Measurements from ENCODE around the gene ING5.
"Not testable (repeated sequence)": the region's sequence is repeated elsewhere in the genome, so short reads cannot be mapped to it uniquely, and the experiment has no call there.

ING5 gene

GRCh38 chr2:241752689-241753276 lies 50.9 kb downstream of the ING5 start:
- no peak overlapping the region for H3K4me3 Mint-ChIP-seq
- ATAC-seq, result peak; percentile 55
- no peak overlapping the region for H3K27ac Mint-ChIP-seq

GRCh38 chr2:241753493-241753892 lies 51.7 kb downstream of the ING5 start:
- Mint-ChIP-seq H3K27me3 (no peaks in the 10 kb centered on the region), H3K4me3 (no peak overlapping the region), H3K4me1 (no peaks in the 10 kb centered on the region), H3K9me3 (no peaks in the 10 kb centered on the region), H3K27ac (peak overlapping the region in 1 of 2 donors; percentile 75)
- DNase-seq (no peak), ATAC-seq (no peak)

More at GRCh38 chr2:241752689-241753276, 50.9 kb downstream of the ING5 start:
- H3K27me3 Mint-ChIP-seq, result no peaks in the 10 kb centered on the region
- DNase-seq, result no peak
- no peaks in the 10 kb centered on the region for H3K9me3 Mint-ChIP-seq
- H3K4me1 Mint-ChIP-seq, result no peaks in the 10 kb centered on the region

DNA sequence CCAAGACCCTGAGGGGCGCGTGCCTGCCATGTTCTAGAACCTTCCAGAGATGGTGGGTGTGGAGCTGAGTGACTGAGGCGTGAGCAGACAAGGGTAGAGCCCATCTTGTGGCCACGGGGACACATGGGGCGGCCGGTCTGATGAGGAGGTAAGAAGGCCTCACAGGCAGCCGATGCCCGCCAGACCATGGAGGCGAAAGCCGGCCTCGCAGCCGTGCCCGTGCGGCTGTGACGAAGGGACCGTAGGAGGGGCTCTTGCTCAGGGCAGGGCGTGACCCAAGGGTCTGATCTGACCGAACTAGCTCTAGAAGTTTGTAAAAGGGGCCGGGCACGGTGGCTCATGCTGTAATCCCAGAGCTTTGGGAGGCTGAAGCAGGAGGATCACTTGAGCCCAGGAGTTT lies 52.2 kb downstream of the ING5 start:
- ATAC-seq (no peak), DNase-seq (no peak)
- Mint-ChIP-seq H3K4me1 (no peaks in the 10 kb centered on the region), H3K27me3 (no peaks in the 10 kb centered on the region), H3K4me3 (no peak overlapping the region), H3K27ac (no peak overlapping the region), H3K9me3 (no peaks in the 10 kb centered on the region)

DNA sequence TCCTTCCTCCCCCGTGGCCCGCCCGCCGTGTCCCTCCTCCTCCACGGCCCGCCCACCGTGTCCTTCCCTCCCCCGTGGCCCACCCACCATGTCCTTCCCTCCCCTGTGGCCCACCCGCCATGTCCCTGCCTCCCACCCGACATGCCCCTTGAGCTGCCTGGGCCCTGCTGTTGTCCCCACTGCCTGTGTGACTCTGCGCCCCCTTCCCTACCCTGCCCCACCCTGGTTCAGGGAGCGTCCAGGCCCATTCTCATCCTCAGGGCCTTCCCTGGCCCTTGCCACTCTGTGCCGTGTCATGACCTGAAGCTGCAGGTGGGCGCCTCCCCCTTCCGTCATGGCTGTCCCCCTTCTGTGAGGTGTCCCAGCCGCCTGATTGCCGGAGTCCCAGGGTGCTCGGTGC lies 53.3 kb downstream of the ING5 start:
- H3K9me3 Mint-ChIP-seq, result no peaks in the 10 kb centered on the region
- no peaks in the 10 kb centered on the region for H3K4me1 Mint-ChIP-seq
- no peak overlapping the region for H3K27ac Mint-ChIP-seq
- H3K27me3 Mint-ChIP-seq, result no peaks in the 10 kb centered on the region
- no peak overlapping the region for H3K4me3 Mint-ChIP-seq
- ATAC-seq (peak; percentile 31), DNase-seq (no peak)

DNA sequence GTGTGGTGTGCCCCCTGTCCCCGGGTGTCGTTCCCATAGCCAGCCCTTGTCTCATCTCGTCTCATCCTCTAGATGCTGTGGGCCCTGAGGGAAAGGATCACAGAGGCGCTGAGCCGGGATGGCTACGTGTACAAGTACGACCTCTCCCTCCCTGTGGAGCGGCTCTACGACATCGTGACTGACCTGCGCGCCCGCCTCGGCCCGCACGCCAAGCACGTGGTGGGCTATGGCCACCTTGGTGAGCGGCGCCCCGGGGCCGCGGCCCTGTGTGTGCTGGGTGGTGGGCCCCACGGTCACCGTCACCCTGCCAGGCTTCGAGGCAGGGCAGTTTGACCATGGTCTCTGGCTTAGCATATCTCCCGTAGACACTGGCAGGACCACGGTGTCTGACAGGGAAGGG lies 53.9 kb downstream of the ING5 start:
- Mint-ChIP-seq H3K9me3 (no peaks in the 10 kb centered on the region), H3K27me3 (no peaks in the 10 kb centered on the region), H3K4me1 (no peaks in the 10 kb centered on the region), H3K27ac (peak overlapping the region in 1 of 2 donors; percentile 48), H3K4me3 (no peak overlapping the region)
- no peak for DNase-seq
- no peak for ATAC-seq

- H3K4me1 Mint-ChIP-seq, result peaks cover 16% of the 10 kb centered on the region
- no peak overlapping the region for H3K4me3 Mint-ChIP-seq
- DNase-seq (no peak), ATAC-seq (no peak)
- H3K27me3 Mint-ChIP-seq, result no peaks in the 10 kb centered on the region
- no peaks in the 10 kb centered on the region for H3K9me3 Mint-ChIP-seq
- peak overlapping the region in 1 of 2 donors; percentile 15 for H3K27ac Mint-ChIP-seq
Observed at GRCh38 chr2:241759067-241759807, 57.4 kb downstream of the ING5 start.

DNA sequence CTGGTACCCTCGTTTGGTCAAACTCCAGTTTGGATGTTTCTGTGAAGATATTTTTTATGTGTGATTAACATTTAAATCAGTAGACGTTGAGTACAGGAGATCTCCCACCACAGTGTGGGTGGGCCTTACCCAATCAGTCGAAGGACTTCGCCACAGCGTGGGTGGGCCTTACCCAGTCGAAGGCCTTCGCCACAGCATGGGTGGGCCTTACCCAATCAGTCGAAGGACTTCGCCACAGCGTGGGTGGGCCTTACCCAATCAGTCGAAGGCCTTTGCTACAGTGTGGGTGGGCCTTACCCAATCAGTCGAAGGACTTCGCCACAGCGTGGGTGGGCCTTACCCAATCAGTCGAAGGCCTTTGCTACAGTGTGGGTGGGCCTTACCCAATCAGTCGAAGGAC lies 58.1 kb downstream of the ING5 start:
- Mint-ChIP-seq H3K4me1 (peaks cover 16% of the 10 kb centered on the region), H3K27ac (peak overlapping the region in 1 of 2 donors; percentile 15)
- not testable (repeated sequence) for ATAC-seq, DNase-seq, H3K27me3 Mint-ChIP-seq, H3K4me3 Mint-ChIP-seq, H3K9me3 Mint-ChIP-seq

DNA sequence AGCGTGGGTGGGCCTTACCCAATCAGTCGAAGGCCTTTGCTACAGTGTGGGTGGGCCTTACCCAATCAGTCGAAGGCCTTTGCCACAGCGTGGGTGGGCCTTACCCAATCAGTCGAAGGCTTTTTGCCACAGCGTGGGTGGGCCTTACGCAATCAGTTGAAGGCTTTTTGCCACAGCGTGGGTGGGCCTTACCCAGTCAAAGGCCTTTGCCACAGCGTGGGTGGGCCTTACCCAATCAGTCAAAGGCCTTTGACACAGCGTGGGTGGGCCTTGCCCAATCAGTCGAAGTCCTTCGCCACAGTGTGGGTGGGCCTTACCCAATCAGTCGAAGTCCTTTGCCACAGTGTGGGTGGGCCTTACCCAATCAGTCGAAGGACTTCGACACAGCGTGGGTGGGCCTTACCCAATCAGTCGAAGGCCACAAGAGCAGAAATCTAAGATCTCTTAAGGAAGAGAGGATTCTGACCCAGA lies 58.5 kb downstream of the ING5 start:
- ATAC-seq (no peak), DNase-seq (no peak)
- Mint-ChIP-seq H3K27ac (no peak overlapping the region), H3K27me3 (no peaks in the 10 kb centered on the region), H3K9me3 (no peaks in the 10 kb centered on the region), H3K4me3 (no peak overlapping the region), H3K4me1 (peaks cover 16% of the 10 kb centered on the region)

- Mint-ChIP-seq H3K27me3 (no peaks in the 10 kb centered on the region), H3K4me1 (peaks cover 16% of the 10 kb centered on the region), H3K27ac (peak overlapping the region in 1 of 2 donors; percentile 85), H3K4me3 (peak overlapping the region in 1 of 2 donors; percentile 21), H3K9me3 (no peaks in the 10 kb centered on the region)
- ATAC-seq (no peak), DNase-seq (peak in 1 of 2 donors; percentile 4)
Observed at GRCh38 chr2:241762321-241762932, 60.6 kb downstream of the ING5 start.

- Mint-ChIP-seq H3K27ac (peak overlapping the region; percentile 13 to 85), H3K4me1 (peaks cover 16% of the 10 kb centered on the region), H3K9me3 (no peaks in the 10 kb centered on the region), H3K4me3 (peak overlapping the region in 1 of 2 donors; percentile 21), H3K27me3 (no peaks in the 10 kb centered on the region)
- DNase-seq (peak in 1 of 2 donors; percentile 57), ATAC-seq (peak; percentile 90)
Observed at GRCh38 chr2:241762933-241763369, 61.1 kb downstream of the ING5 start.

GRCh38 chr2:241763551-241764274 lies 61.9 kb downstream of the ING5 start:
- peaks cover 16% of the 10 kb centered on the region for H3K4me1 Mint-ChIP-seq
- H3K4me3 Mint-ChIP-seq, result no peak overlapping the region
- peak in 1 of 2 donors; percentile 7 for DNase-seq
- H3K27me3 Mint-ChIP-seq, result no peaks in the 10 kb centered on the region
- H3K9me3 Mint-ChIP-seq, result no peaks in the 10 kb centered on the region
- ATAC-seq, result peak; percentile 22
- peak overlapping the region in 1 of 2 donors; percentile 61 for H3K27ac Mint-ChIP-seq

- H3K4me1 Mint-ChIP-seq, result peaks cover 16% of the 10 kb centered on the region
- H3K9me3 Mint-ChIP-seq, result no peaks in the 10 kb centered on the region
- ATAC-seq, result no peak
- H3K27me3 Mint-ChIP-seq, result no peaks in the 10 kb centered on the region
- H3K4me3 Mint-ChIP-seq, result no peak overlapping the region
- H3K27ac Mint-ChIP-seq, result peak overlapping the region in 1 of 2 donors; percentile 61
- DNase-seq, result peak in 1 of 2 donors; percentile 8
Observed at GRCh38 chr2:241764275-241765241, 62.7 kb downstream of the ING5 start.

DNA sequence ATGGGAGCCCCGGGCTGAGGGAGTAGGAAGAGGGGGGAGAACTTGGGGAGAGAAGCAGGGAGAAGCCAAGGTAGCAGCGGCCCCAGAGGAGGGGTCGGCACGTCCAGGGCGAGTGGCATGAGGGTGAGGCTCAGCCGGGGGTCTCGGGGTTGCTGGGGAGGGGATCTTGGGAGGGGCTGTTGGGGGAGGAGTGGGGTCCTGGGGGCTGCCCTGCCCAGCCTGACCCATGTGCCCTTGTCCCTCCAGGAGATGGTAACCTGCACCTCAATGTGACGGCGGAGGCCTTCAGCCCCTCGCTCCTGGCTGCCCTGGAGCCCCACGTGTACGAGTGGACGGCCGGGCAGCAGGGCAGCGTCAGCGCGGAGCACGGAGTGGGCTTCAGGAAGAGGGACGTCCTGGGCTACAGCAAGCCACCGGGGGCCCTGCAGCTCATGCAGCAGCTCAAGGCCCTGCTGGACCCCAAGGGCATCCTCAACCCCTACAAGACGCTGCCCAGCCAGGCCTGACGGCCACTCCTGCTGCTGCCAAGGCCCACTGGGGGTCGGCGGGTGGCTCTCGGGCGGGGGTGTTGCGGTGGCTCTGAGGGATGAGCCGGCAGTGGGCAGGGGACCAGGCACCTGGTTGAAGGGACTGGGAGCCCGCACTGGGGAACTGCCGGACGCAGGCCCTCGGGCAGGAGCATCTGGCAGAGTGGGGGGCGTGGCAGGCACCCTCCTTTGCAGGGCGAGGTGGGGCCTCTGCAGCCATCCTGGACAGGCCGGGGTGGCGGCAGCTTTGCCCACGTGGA lies 65.8 kb downstream of the ING5 start:
- DNase-seq, result no peak
- no peak for ATAC-seq
- H3K27me3 Mint-ChIP-seq, result no peaks in the 10 kb centered on the region
- peak overlapping the region in 1 of 2 donors; percentile 34 for H3K27ac Mint-ChIP-seq
- peaks cover 28% of the 10 kb centered on the region for H3K4me1 Mint-ChIP-seq
- no peak overlapping the region for H3K4me3 Mint-ChIP-seq
- H3K9me3 Mint-ChIP-seq, result no peaks in the 10 kb centered on the region

DNA sequence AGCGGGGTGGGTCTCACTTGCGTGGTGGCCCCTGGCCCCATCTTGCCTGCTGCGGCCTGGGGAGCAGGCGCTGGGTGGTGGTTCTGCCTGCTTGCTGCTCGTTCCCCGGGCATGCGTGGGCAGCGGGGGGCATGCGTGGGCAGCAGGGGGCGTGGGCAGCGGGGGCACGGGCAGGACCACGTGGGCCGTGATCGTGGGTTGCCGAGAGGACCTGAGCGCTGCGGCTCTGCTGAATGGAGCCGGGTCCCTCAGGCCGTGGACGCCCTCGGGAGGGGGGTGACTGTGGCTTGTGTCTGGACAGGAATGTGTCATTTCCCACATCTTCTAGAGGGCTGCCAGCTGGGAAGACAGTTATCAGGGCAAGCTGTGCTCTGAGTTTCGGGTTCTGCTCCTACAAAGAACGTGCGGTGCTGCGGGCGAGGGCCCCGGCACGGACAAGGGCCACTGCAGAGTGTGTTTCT lies 66.4 kb downstream of the ING5 start:
- Mint-ChIP-seq H3K27ac (peak overlapping the region in 1 of 2 donors; percentile 12), H3K4me1 (peaks cover 28% of the 10 kb centered on the region), H3K9me3 (no peaks in the 10 kb centered on the region), H3K4me3 (no peak overlapping the region), H3K27me3 (no peaks in the 10 kb centered on the region)
- DNase-seq (no peak), ATAC-seq (no peak)

Data from stimulated activated naive CD8-positive, alpha-beta T cell treated with anti-CD3 and anti-CD28 coated beads, Interleukin-15, amount 100 ng/mL, for 72 hours (primary cell).